K562 (cell line): ENCODE data around the gene PTBP3. TPM values are rescaled to one million over a fixed set of nuclear protein-coding genes. Genes with fewer than 3 reads are reported as not detected.

ENCODE experiments used
- ATAC-seq: fragments of 200-7000 bp; cut with Tn5 transposase; 3 replicates; pipeline ENCODE4 v1.9.1; 2020; ENCODE audit warnings: moderate library complexity
- BruUV-seq: library from RNA; stranded (reverse); fragments of 400-500 nt; replicated peaks from 2 replicates; lab custom pipeline; 2021; lab: Mats Ljungman, UMichigan
- CTCF ChIA-PET: fragments of 300-600 bp; formaldehyde crosslinking; extraction: SDS; loops from one replicate; lab custom pipeline; 2021; ENCODE audit warnings: low intra/inter-chr PET ratio; lab: Yijun Ruan, JAX
- POLR2A ChIA-PET: fragments of 300-600, 350-650 bp; sonication (Branson Sonifier 250); formaldehyde crosslinking; extraction: SDS; loops from one replicate; lab custom pipeline; 2021; ENCODE audit warnings: antibody characterized with exemption, inconsistent platforms; lab: Yijun Ruan, JAX
- DNase-seq, 4 experiments: peaks; one replicate each; pipeline versions ENCODE4 v3.0.0 to v3.0.0-alpha.2; 2011 to 2018; ENCODE audit warnings: low spot score in 3 of 4, mixed read lengths in 3 of 4; ENCODE audit errors: extremely low read depth in 1 of 4
- FAIRE-seq: peaks from 2 replicates; lab custom pipeline; 2011; peaks lifted over from hg19 to GRCh38; lab: Jason Lieb, UNC
- H2AFZ ChIP-seq: 2 replicates; pipeline ENCODE4 v1.6.0; 2011; ENCODE audit warnings: low read depth, low read length, control low read depth, inconsistent platforms
- H3K27ac ChIP-seq: fragments of 200-600 bp; 3 replicates; pipeline ENCODE4 v1.8.0; 2011; ENCODE audit warnings: low read depth, mild to moderate bottlenecking, control low read depth, inconsistent platforms, low read length, moderate library complexity, mixed read lengths; ENCODE audit errors: extremely low read depth
- H3K27me3 ChIP-seq, 2 experiments: fragments of 300-600 bp in 1 of 2; 2 replicates in 1 of 2; 3 replicates in 1 of 2; pipeline versions ENCODE4 v1.6.0 to v1.8.0; 2011; ENCODE audit warnings: inconsistent platforms in 2 of 2, low read length in 2 of 2, mild to moderate bottlenecking in 1 of 2, mixed read lengths in 1 of 2, moderate library complexity in 1 of 2; ENCODE audit not compliant: control insufficient read depth in 2 of 2, insufficient read depth in 2 of 2
- H3K36me3 ChIP-seq: fragments of 300-600 bp; 3 replicates; pipeline ENCODE4 v1.8.0; 2011; ENCODE audit warnings: mild to moderate bottlenecking, low read length, inconsistent platforms; ENCODE audit not compliant: control insufficient read depth, insufficient read depth
- H3K4me1 ChIP-seq, 2 experiments: fragments of 200-600 bp in 1 of 2; replicated peaks in 1 of 2; 2 replicates in 1 of 2; 3 replicates in 1 of 2; pipeline versions ENCODE4 v1.5.1 to v1.8.0; 2011; ENCODE audit warnings: inconsistent platforms in 2 of 2, low read length in 2 of 2, mild to moderate bottlenecking in 1 of 2, mixed read lengths in 1 of 2, moderate library complexity in 1 of 2; ENCODE audit not compliant: control insufficient read depth in 2 of 2, insufficient read depth in 2 of 2
- H3K4me2 ChIP-seq: 2 replicates; pipeline ENCODE4 v1.6.1; 2011; ENCODE audit warnings: low read length, control low read depth, inconsistent platforms, mixed read lengths; ENCODE audit not compliant: insufficient read depth
- H3K4me3 ChIP-seq: fragments of 200-600 bp; sonication (generic), shearing (Covaris generic); 2 replicates; pipeline ENCODE4 v1.5.1; 2016; ENCODE audit warnings: control low read depth, inconsistent platforms
- H3K79me2 ChIP-seq: fragments of 200-600 bp; 3 replicates; pipeline ENCODE4 v1.8.0; 2011; ENCODE audit warnings: low read length, inconsistent platforms; ENCODE audit not compliant: control insufficient read depth, insufficient read depth
- H3K9ac ChIP-seq, 2 experiments: 2 replicates each; pipeline versions ENCODE4 v1.6.0 to v1.6.1; 2011; ENCODE audit warnings: low read depth in 2 of 2, low read length in 2 of 2, control low read depth in 1 of 2, inconsistent platforms in 1 of 2, mild to moderate bottlenecking in 1 of 2, mixed read lengths in 1 of 2; ENCODE audit not compliant: insufficient read depth in 1 of 2
- H3K9me1 ChIP-seq: one replicate; pipeline ENCODE4 v1.6.0; 2011; ENCODE audit warnings: inconsistent platforms, mild to moderate bottlenecking, low read length, moderate library complexity; ENCODE audit not compliant: control insufficient read depth, insufficient read depth
- H3K9me3 ChIP-seq: replicated peaks from 2 replicates; pipeline ENCODE4 v1.5.1; 2011; ENCODE audit warnings: low read depth, low read length, inconsistent platforms; ENCODE audit not compliant: control insufficient read depth, insufficient read depth
- H4K20me1 ChIP-seq: replicated peaks from 2 replicates; pipeline ENCODE4 v1.6.1; 2011; ENCODE audit warnings: low read length, inconsistent platforms, mixed read lengths; ENCODE audit not compliant: control insufficient read depth, insufficient read depth
- ASH1L ChIP-seq: fragments of 450-650 bp; IDR thresholded peaks from 2 replicates; pipeline ENCODE4 v1.6.1; 2018; ENCODE audit warnings: borderline replicate concordance, mild to moderate bottlenecking, low read depth; ENCODE audit not compliant: partially characterized antibody
- CHD1 ChIP-seq: fragments of 200-600 bp; sonication (generic); IDR thresholded peaks from one replicate; pipeline ENCODE4 v1.6.1; 2012; ENCODE audit warnings: mild to moderate bottlenecking, moderate library complexity, low read length, inconsistent platforms
- HDGF ChIP-seq: fragments of 450-650 bp; IDR thresholded peaks from 2 replicates; pipeline ENCODE4 v1.6.1; 2016
- MYBL2 ChIP-seq, 2 experiments: fragments of 450-650 bp in 1 of 2; sonication (generic) in 1 of 2; formaldehyde crosslinking in 1 of 2; IDR thresholded peaks; 2 replicates each; pipeline versions ENCODE4 v1.6.1 to v1.8.1; 2017 to 2022; ENCODE audit warnings: borderline replicate concordance in 1 of 2, inconsistent platforms in 1 of 2, low read depth in 1 of 2, mild to moderate bottlenecking in 1 of 2, missing genetic modification reagents in 1 of 2, moderate library complexity in 1 of 2
- SMARCA5 ChIP-seq: fragments of 450-650 bp; IDR thresholded peaks from 2 replicates; pipeline ENCODE4 v1.6.1; 2016
- ZNF431 ChIP-seq: sonication (generic); formaldehyde crosslinking; IDR thresholded peaks from 2 replicates; pipeline ENCODE4 v1.8.0; 2022; ENCODE audit warnings: mild to moderate bottlenecking, missing genetic modification reagents
- WGBS: fragments of 100-300 bp; shearing (Covaris generic); methylation state at CpG from one replicate; pipeline ENCODE4 v1.1.6; 2016; ENCODE audit warnings: low coverage, mixed read lengths; ENCODE audit not compliant: insufficient coverage; ENCODE audit errors: missing lambda C conversion rate; 5-methylcytosine and 5-hydroxymethylcytosine counted together
- in situ Hi-C: fragments of 300-500 bp; cut with MboI; formaldehyde crosslinking; loops from 4 replicates; pipeline ENCODE4 v1.15.0; 2018; ENCODE audit warnings: inconsistent platforms, mixed read lengths
- intact Hi-C: fragments of 100-400 bp; cut with micrococcal nuclease; formaldehyde crosslinking; loops from 2 replicates; pipeline ENCODE4 v1.14.2; 2022
- polyA plus RNA-seq, 8 experiments: library from polyadenylated mRNA; depleted of rRNA in 4 of 8; stranded (reverse) in 5 of 8; unstranded in 3 of 8; fragments of >200 nt; fragmentation: Nextera tagmentation in 2 of 8; fragmentation: Illumina TruSeq in 1 of 8; extraction: Ambion mirVana in 2 of 8; extraction: Trizol in 1 of 8; gene quantifications; 2 replicates each; pipeline versions ENCODE4 v1.2.1 to v1.2.3, GENCODE V29; 2011 to 2014; ENCODE audit warnings: inconsistent platforms in 1 of 8, missing spikeins in 1 of 8
- total RNA-seq, 7 experiments: library from RNA; depleted of rRNA in 6 of 7; stranded (reverse); fragments of >200 nt in 6 of 7; fragmentation: Illumina TruSeq in 2 of 7; extraction: Trizol in 2 of 7; gene quantifications; 2 replicates each; pipeline versions ENCODE4 v1.2.1 to v1.2.3, GENCODE V29; 2011 to 2021; ENCODE audit warnings: low replicate concordance in 1 of 7
- TF ChIP-seq, protein P1 (sequence below): sonication (generic); formaldehyde crosslinking; IDR thresholded peaks from 2 replicates; pipeline ENCODE4 v1.8.1; 2023; ENCODE audit warnings: mild to moderate bottlenecking, missing genetic modification reagents
- TF ChIP-seq, protein P2 (sequence below), 2 experiments: fragments of 450-650 bp; IDR thresholded peaks; 2 replicates each; pipeline ENCODE4 v1.6.1; 2016

Gene PTBP3
- total and polyA plus RNA-seq, 9 of the 15 experiments (the other 6 are each of a cell fraction or from before 2014, with no cell fraction given), result 22.4 to 132 (median 68.0) TPM

GRCh38 chr9:112310826-112311225, 22.6 kb downstream of the PTBP3 start:
- no peak for FAIRE-seq

More at GRCh38 chr9:112310826-112311225, 22.6 kb downstream of the PTBP3 start:
- Histone ChIP-seq H4K20me1 (peaks cover 3% of the 10 kb centered on the region; the same call in 1 of the 2 replicates), H2AFZ (no peak overlapping the region), H3K4me2 (0 out of 2 replicates have a peak overlapping the region, but pooled peaks have one; percentile 28), H3K27ac (peak overlapping the region; percentile 35; the same call in 2 of the 3 replicates), H3K79me2 (peaks cover 98% of the 10 kb centered on the region), H3K36me3 (peaks cover 19% of the 10 kb centered on the region; the same call in 2 of the 3 replicates), H3K9ac (no peak overlapping the region), H3K4me3 (no peak overlapping the region), H3K9me3 (no peaks in the 10 kb centered on the region), H3K27me3 (no peaks in the 10 kb centered on the region), H3K4me1 (peaks cover 12 to 34% of the 10 kb centered on the region in 2 experiments), H3K9me1 (no peaks in the 10 kb centered on the region)
- TF ChIP-seq HDGF (0 out of 2 replicates have a peak, but pooled peaks have one; percentile 35), SMARCA5 (no peak), CHD1 (no peak), ZNF431 (CRISPR knock-in tag) (no peak), MYBL2 (IDR thresholded peaks at IDR 0.05; ENCODE audit: low read depth) (peak; percentile 18; the same call in 1 of the 2 replicates), MYBL2 (CRISPR knock-in tag; IDR thresholded peaks at IDR 0.05; ENCODE audit: borderline replicate concordance) (no peak), ASH1L (no peak)
- TF ChIP-seq, protein P1, sequence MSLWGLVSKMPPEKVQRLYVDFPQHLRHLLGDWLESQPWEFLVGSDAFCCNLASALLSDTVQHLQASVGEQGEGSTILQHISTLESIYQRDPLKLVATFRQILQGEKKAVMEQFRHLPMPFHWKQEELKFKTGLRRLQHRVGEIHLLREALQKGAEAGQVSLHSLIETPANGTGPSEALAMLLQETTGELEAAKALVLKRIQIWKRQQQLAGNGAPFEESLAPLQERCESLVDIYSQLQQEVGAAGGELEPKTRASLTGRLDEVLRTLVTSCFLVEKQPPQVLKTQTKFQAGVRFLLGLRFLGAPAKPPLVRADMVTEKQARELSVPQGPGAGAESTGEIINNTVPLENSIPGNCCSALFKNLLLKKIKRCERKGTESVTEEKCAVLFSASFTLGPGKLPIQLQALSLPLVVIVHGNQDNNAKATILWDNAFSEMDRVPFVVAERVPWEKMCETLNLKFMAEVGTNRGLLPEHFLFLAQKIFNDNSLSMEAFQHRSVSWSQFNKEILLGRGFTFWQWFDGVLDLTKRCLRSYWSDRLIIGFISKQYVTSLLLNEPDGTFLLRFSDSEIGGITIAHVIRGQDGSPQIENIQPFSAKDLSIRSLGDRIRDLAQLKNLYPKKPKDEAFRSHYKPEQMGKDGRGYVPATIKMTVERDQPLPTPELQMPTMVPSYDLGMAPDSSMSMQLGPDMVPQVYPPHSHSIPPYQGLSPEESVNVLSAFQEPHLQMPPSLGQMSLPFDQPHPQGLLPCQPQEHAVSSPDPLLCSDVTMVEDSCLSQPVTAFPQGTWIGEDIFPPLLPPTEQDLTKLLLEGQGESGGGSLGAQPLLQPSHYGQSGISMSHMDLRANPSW (CRISPR knock-in tag), result no peak
- TF ChIP-seq, protein P2, sequence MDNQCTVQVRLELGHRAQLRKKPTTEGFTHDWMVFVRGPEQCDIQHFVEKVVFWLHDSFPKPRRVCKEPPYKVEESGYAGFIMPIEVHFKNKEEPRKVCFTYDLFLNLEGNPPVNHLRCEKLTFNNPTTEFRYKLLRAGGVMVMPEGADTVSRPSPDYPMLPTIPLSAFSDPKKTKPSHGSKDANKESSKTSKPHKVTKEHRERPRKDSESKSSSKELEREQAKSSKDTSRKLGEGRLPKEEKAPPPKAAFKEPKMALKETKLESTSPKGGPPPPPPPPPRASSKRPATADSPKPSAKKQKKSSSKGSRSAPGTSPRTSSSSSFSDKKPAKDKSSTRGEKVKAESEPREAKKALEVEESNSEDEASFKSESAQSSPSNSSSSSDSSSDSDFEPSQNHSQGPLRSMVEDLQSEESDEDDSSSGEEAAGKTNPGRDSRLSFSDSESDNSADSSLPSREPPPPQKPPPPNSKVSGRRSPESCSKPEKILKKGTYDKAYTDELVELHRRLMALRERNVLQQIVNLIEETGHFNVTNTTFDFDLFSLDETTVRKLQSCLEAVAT (IDR thresholded peaks at IDR 0.05), result 0 out of 4 replicates have a peak, but pooled peaks of 1 of the 2 experiments have one; percentile 23
- ChIA-PET POLR2A (no interaction called here), CTCF (no interaction called here)
- intact Hi-C loops (loop anchor here (5.0 to 10.0 kb wide), 2 partner anchors 64 to 139 kb away; no protein-coding TSS in a partner anchor), in situ Hi-C loops (no loop called here)
- no peak for ATAC-seq
- WGBS, result 43% methylated on average over 4 of the region's 4 CpGs
- DNase-seq, result no peak
- BruUV-seq, result no TSS peak
